ENCODE data around the gene OAT.
A peak's percentile ranks its signal among the peaks of the same experiment; 100 is the strongest.

The OAT gene

DNA sequence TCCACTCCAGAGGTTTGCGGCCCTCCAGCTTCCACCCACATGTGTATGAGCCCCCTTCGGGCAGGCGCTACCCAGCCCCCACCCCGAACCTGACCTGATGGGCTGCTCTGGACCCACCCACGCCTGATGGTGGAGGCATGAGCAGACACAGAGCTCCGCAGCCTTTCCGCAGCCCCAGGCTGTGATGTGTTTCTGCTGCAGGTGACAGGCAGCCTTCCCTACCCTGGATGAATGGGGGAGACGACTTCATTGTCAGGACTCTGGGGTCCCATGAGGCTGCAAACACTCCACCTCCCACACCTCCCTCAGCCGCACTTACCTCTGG, 61.2 kb downstream of the OAT start:
- H3K27ac ChIP-seq (ENCODE audit: low read length), result no peak overlapping the region
- no peak overlapping the region for H3K4me3 ChIP-seq (ENCODE audit: low read length)
- H3K27me3 ChIP-seq (replicated peaks; ENCODE audit: insufficient read depth, low read length), result no peaks in the 10 kb centered on the region

DNA sequence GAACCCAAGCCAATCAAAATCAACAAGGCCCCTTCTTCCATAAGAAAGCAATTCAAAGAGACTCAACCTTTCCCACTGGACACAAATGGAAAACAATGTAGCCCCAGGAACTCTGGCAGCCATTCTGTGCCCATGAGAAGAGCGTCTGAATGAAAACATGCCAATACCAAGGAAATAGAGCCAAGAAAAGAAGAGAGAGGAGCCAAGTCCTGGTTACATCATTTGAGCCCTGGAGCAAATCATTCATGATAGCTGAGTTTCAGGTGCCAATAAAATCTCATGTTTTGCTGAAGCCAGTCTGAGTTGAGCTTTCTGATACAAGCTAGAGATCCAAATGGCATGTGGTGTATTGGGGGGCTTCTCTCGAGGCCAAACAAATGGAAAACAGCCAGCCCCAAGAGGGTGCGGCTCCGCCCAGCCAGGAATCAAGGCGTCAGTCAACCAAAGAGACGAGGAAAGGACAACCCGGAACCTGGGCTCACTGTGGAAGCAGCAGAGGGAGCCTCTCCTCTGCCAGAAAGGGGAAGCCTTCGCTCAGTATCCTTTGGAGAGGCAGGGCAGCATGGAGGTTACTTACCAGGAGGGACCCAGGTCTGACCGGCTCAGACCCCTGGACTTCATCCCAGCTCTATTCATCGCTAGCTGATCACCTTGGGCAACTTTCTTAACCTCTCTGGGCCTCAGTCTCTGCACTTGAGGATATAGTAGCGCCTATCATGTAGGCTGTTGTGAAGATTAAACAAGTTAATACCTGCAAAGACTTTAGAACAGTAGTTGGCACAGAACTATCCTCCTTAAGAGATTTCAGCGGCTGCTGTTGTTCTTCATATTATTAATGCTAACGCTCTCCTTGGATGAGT, 61.8 kb downstream of the OAT start:
- H2AFZ ChIP-seq (ENCODE audit: low read length), result no peak overlapping the region
- TF ChIP-seq EZH2phosphoT487 (IDR thresholded peaks at IDR 0.05; ENCODE audit: low read length) (no peak), EZH2 (optimal IDR thresholded peaks at IDR 0.05; ENCODE audit: low read depth, low read length) (no peak)
- TF ChIP-seq, protein P1, sequence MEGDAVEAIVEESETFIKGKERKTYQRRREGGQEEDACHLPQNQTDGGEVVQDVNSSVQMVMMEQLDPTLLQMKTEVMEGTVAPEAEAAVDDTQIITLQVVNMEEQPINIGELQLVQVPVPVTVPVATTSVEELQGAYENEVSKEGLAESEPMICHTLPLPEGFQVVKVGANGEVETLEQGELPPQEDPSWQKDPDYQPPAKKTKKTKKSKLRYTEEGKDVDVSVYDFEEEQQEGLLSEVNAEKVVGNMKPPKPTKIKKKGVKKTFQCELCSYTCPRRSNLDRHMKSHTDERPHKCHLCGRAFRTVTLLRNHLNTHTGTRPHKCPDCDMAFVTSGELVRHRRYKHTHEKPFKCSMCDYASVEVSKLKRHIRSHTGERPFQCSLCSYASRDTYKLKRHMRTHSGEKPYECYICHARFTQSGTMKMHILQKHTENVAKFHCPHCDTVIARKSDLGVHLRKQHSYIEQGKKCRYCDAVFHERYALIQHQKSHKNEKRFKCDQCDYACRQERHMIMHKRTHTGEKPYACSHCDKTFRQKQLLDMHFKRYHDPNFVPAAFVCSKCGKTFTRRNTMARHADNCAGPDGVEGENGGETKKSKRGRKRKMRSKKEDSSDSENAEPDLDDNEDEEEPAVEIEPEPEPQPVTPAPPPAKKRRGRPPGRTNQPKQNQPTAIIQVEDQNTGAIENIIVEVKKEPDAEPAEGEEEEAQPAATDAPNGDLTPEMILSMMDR (IDR thresholded peaks at IDR 0.05; ENCODE audit: low read length), result no peak
- H3K79me2 ChIP-seq (ENCODE audit: low read length), result no peaks in the 10 kb centered on the region
- no peaks in the 10 kb centered on the region for H3K36me3 ChIP-seq (replicated peaks; ENCODE audit: insufficient read depth, low read length)
- no peaks in the 10 kb centered on the region for H3K4me1 ChIP-seq (ENCODE audit: low read length)
- no peaks in the 10 kb centered on the region for H3F3A ChIP-seq (ENCODE audit: insufficient read depth, low read length)
- H4K20me1 ChIP-seq (ENCODE audit: insufficient read depth, low read length), result no peaks in the 10 kb centered on the region
- DNase-seq, result no peak
- H3K4me3 ChIP-seq (ENCODE audit: low read length), result no peak overlapping the region
- H3K27ac ChIP-seq (ENCODE audit: low read length), result no peak overlapping the region
- no peaks in the 10 kb centered on the region for H3K9me3 ChIP-seq (replicated peaks; ENCODE audit: insufficient read depth, low read length)
- H3K9ac ChIP-seq (ENCODE audit: low read length), result no peak overlapping the region
- no peaks in the 10 kb centered on the region for H3K9me2 ChIP-seq (replicated peaks; ENCODE audit: insufficient read depth, low read length)
- H3K27me3 ChIP-seq (replicated peaks; ENCODE audit: insufficient read depth, low read length), result no peaks in the 10 kb centered on the region
- no peak overlapping the region for H3K4me2 ChIP-seq (ENCODE audit: low read depth, low read length)

More for the DNA sequence above, 61.2 kb downstream of the OAT start:
- Histone ChIP-seq H4K20me1 (ENCODE audit: insufficient read depth, low read length) (no peaks in the 10 kb centered on the region), H3K4me2 (ENCODE audit: low read depth, low read length) (no peak overlapping the region), H3K36me3 (replicated peaks; ENCODE audit: insufficient read depth, low read length) (no peaks in the 10 kb centered on the region), H3K9ac (ENCODE audit: low read length) (no peak overlapping the region), H3K9me2 (replicated peaks; ENCODE audit: insufficient read depth, low read length) (no peaks in the 10 kb centered on the region), H3K9me3 (replicated peaks; ENCODE audit: insufficient read depth, low read length) (no peaks in the 10 kb centered on the region), H3F3A (ENCODE audit: insufficient read depth, low read length) (no peaks in the 10 kb centered on the region), H3K79me2 (ENCODE audit: low read length) (no peaks in the 10 kb centered on the region), H2AFZ (ENCODE audit: low read length) (no peak overlapping the region), H3K4me1 (ENCODE audit: low read length) (no peaks in the 10 kb centered on the region)
- TF ChIP-seq EZH2 (optimal IDR thresholded peaks at IDR 0.05; ENCODE audit: low read depth, low read length) (no peak), EZH2phosphoT487 (IDR thresholded peaks at IDR 0.05; ENCODE audit: low read length) (no peak)
- TF ChIP-seq, protein P1 (IDR thresholded peaks at IDR 0.05; ENCODE audit: low read length), result no peak
- DNase-seq, result no peak

DNA sequence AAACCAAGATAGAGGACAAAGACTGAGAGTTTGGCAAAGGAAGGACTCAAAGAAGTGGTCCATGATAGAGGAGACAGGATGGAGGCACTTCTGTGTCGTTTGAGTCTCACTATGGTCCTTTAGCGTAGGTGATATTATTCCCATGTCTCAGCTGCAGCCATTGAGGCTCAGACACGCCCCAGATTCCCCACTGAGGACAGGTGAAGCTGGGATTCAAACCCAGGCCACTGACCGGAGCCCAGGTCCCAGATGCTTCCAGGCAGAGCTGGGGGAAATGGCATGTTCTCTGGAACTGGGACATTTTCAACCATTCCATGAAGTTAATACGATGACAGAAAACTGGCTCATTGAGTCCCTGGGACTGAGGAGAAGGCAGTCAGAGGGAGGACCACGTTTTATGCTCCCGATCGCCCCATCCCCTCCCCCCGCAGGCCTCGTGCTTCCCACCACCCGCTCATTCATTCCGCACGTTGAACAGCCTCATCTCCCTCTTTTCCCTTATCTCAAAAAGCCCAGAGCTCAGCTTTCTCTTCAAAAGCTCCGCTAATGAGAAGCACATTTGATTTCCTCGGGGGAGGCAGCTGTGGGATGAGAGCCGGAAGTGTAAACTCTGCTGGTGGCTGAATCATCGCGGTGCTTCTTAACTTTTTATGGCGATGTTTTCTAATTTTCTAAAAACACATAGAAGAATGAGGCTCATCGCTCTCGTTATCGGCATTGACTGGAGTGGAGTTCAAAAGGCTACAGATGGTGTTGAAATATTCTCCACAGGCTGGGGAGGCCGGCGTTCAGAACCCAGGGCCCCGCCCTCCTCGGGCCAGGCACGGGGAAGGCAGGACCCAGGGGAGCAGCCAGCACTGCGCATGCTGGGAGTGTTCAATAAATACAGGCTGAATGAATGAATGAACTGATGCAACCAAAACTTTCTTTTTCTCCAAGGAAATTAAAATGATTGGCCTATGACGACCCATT, 64.0 kb downstream of the OAT start:
- H3K4me2 ChIP-seq (ENCODE audit: low read depth, low read length), result peak overlapping the region; percentile 64
- H3K27me3 ChIP-seq (replicated peaks; ENCODE audit: insufficient read depth, low read length), result no peaks in the 10 kb centered on the region
- H4K20me1 ChIP-seq (ENCODE audit: insufficient read depth, low read length), result no peaks in the 10 kb centered on the region
- peak overlapping the region; percentile 39 for H2AFZ ChIP-seq (ENCODE audit: low read length)
- peak overlapping the region; percentile 5; the same call in 1 of the 2 replicates for H3K9ac ChIP-seq (ENCODE audit: low read length)
- TF ChIP-seq EZH2phosphoT487 (IDR thresholded peaks at IDR 0.05; ENCODE audit: low read length) (no peak), EZH2 (optimal IDR thresholded peaks at IDR 0.05; ENCODE audit: low read depth, low read length) (no peak)
- TF ChIP-seq, protein P1 (IDR thresholded peaks at IDR 0.05; ENCODE audit: low read length), result no peak
- no peaks in the 10 kb centered on the region for H3K36me3 ChIP-seq (replicated peaks; ENCODE audit: insufficient read depth, low read length)
- H3K27ac ChIP-seq (ENCODE audit: low read length), result no peak overlapping the region
- H3K4me1 ChIP-seq (ENCODE audit: low read length), result no peaks in the 10 kb centered on the region
- H3K9me3 ChIP-seq (replicated peaks; ENCODE audit: insufficient read depth, low read length), result no peaks in the 10 kb centered on the region
- H3K9me2 ChIP-seq (replicated peaks; ENCODE audit: insufficient read depth, low read length), result no peaks in the 10 kb centered on the region
- H3F3A ChIP-seq (ENCODE audit: insufficient read depth, low read length), result no peaks in the 10 kb centered on the region
- H3K4me3 ChIP-seq (ENCODE audit: low read length), result peak overlapping the region; percentile 58
- no peaks in the 10 kb centered on the region for H3K79me2 ChIP-seq (ENCODE audit: low read length)
- peak; percentile 48 for DNase-seq

Measured in MM.1S (cell line).